Muscle layer of duodenum (tissue), 2 donors: ENCODE measurements around the gene ARID3A.

Experiments used
- H3K27ac ChIP-seq: one replicate; pipeline ENCODE4 v1.7.0; 2013; ENCODE audit warnings: mild to moderate bottlenecking, low read length
- H3K27me3 ChIP-seq: one replicate; pipeline ENCODE4 v1.7.0; 2013; ENCODE audit warnings: low read depth, mild to moderate bottlenecking, control low read depth, low read length
- H3K36me3 ChIP-seq, 2 donors: one replicate each; pipeline ENCODE4 v1.7.0; 2013; ENCODE audit warnings: low read length in 2 of 2, control low read depth in 1 of 2, mild to moderate bottlenecking in 1 of 2; ENCODE audit not compliant: insufficient read depth in 2 of 2, control insufficient read depth in 1 of 2
- H3K4me1 ChIP-seq, 2 donors: one replicate each; pipeline ENCODE4 v1.7.0; 2013; ENCODE audit warnings: low read length in 2 of 2, mild to moderate bottlenecking in 2 of 2, control low read depth in 1 of 2, moderate library complexity in 1 of 2; ENCODE audit not compliant: insufficient read depth in 2 of 2, control insufficient read depth in 1 of 2
- H3K4me3 ChIP-seq, 2 donors: one replicate each; pipeline ENCODE4 v1.7.0; 2013; ENCODE audit warnings: low read length in 2 of 2, low read depth in 1 of 2, mild to moderate bottlenecking in 1 of 2
- H3K9me3 ChIP-seq, 2 donors: one replicate each; pipeline ENCODE4 v1.7.0; 2013; ENCODE audit warnings: low read length in 2 of 2, control low read depth in 1 of 2, mild to moderate bottlenecking in 1 of 2; ENCODE audit not compliant: control insufficient read depth in 1 of 2
- donor health status: healthy.

The ARID3A gene

GRCh38 chr19:1015061-1015781 is 89.4 kb downstream of the ARID3A start:
- H3K4me1 ChIP-seq: peaks cover 11 to 54% of the 10 kb centered on the region in 2 donors

GRCh38 chr19:1015782-1016646 is 90.2 kb downstream of the ARID3A start:
- H3K4me3 ChIP-seq: peak overlapping the region in 1 of 2 donors; percentile 17
- peaks cover 11 to 51% of the 10 kb centered on the region in 2 donors for H3K4me1 ChIP-seq
- H3K27me3 ChIP-seq: no peaks in the 10 kb centered on the region
- H3K36me3 ChIP-seq: peaks cover 6 to 32% of the 10 kb centered on the region in 2 donors
- no peaks in the 10 kb centered on the region for H3K9me3 ChIP-seq
- no peak overlapping the region for H3K27ac ChIP-seq

More at GRCh38 chr19:1015061-1015781, 89.4 kb downstream of the ARID3A start:
- Histone ChIP-seq H3K27me3 (no peaks in the 10 kb centered on the region), H3K27ac (no peak overlapping the region), H3K36me3 (peaks cover 6 to 39% of the 10 kb centered on the region in 2 donors), H3K9me3 (no peaks in the 10 kb centered on the region), H3K4me3 (no peak overlapping the region)

- no peaks in the 10 kb centered on the region for H3K9me3 ChIP-seq
- H3K36me3 ChIP-seq: peaks cover 6 to 26% of the 10 kb centered on the region in 2 donors
- H3K4me3 ChIP-seq: peak overlapping the region in 1 of 2 donors; percentile 17
- no peak overlapping the region for H3K27ac ChIP-seq
- no peaks in the 10 kb centered on the region for H3K27me3 ChIP-seq
- H3K4me1 ChIP-seq: peaks cover 11 to 51% of the 10 kb centered on the region in 2 donors
Observed at GRCh38 chr19:1016647-1017114, 90.8 kb downstream of the ARID3A start.

- Histone ChIP-seq H3K27me3 (no peaks in the 10 kb centered on the region), H3K27ac (no peak overlapping the region), H3K9me3 (no peaks in the 10 kb centered on the region), H3K36me3 (peaks cover 6 to 19% of the 10 kb centered on the region in 2 donors), H3K4me3 (peak overlapping the region in 1 of 2 donors; percentile 17), H3K4me1 (peaks cover 11 to 51% of the 10 kb centered on the region in 2 donors)
Observed at GRCh38 chr19:1017115-1017905, 91.5 kb downstream of the ARID3A start.

GRCh38 chr19:1017906-1018305 is 92.1 kb downstream of the ARID3A start:
- Histone ChIP-seq H3K27me3 (no peaks in the 10 kb centered on the region), H3K4me1 (peaks cover 11 to 55% of the 10 kb centered on the region in 2 donors), H3K9me3 (no peaks in the 10 kb centered on the region), H3K4me3 (no peak overlapping the region), H3K27ac (no peak overlapping the region), H3K36me3 (peaks cover 5 to 14% of the 10 kb centered on the region in 2 donors)

- H3K4me1 ChIP-seq: peaks cover 11 to 55% of the 10 kb centered on the region in 2 donors
- H3K36me3 ChIP-seq: peaks cover under 1 to 9% of the 10 kb centered on the region in 2 donors
- no peak overlapping the region for H3K27ac ChIP-seq
- H3K9me3 ChIP-seq: no peaks in the 10 kb centered on the region
- H3K27me3 ChIP-seq: no peaks in the 10 kb centered on the region
- H3K4me3 ChIP-seq: no peak overlapping the region
Observed at GRCh38 chr19:1018393-1018792, 92.6 kb downstream of the ARID3A start.

- peaks cover 11 to 55% of the 10 kb centered on the region in 2 donors for H3K4me1 ChIP-seq
- peaks cover 0 to 2% of the 10 kb centered on the region in 2 donors for H3K36me3 ChIP-seq
- no peak overlapping the region for H3K27ac ChIP-seq
- H3K27me3 ChIP-seq: no peaks in the 10 kb centered on the region
- H3K9me3 ChIP-seq: no peaks in the 10 kb centered on the region
- peak overlapping the region; percentile 83 to 94 for H3K4me3 ChIP-seq
Observed at GRCh38 chr19:1018932-1019615, 93.2 kb downstream of the ARID3A start.

- Histone ChIP-seq H3K27me3 (no peaks in the 10 kb centered on the region), H3K4me3 (peak overlapping the region; percentile 83 to 94), H3K27ac (no peak overlapping the region), H3K9me3 (no peaks in the 10 kb centered on the region), H3K4me1 (peaks cover 11 to 55% of the 10 kb centered on the region in 2 donors), H3K36me3 (no peaks in the 10 kb centered on the region)
Observed at GRCh38 chr19:1019616-1019961, 93.8 kb downstream of the ARID3A start.

- Histone ChIP-seq H3K36me3 (no peaks in the 10 kb centered on the region), H3K9me3 (no peaks in the 10 kb centered on the region), H3K27me3 (no peaks in the 10 kb centered on the region), H3K4me3 (peak overlapping the region; percentile 83 to 94), H3K4me1 (peaks cover 11 to 51% of the 10 kb centered on the region in 2 donors), H3K27ac (peak overlapping the region; percentile 45)
Observed at GRCh38 chr19:1019980-1020867, 94.4 kb downstream of the ARID3A start.
